Stimulated activated CD8-positive, alpha-beta memory T cell treated with anti-CD3 and anti-CD28 coated beads, Interleukin-12 subunit alpha, Interleukin-12 subunit beta, amount 100 ng/mL, for 24 hours (primary cell): ENCODE data around the gene NFIX.

Source experiments
- DNase-seq: peaks from one replicate; pipeline ENCODE4 v3.0.0-alpha.2; 2020; ENCODE audit errors: extremely low read depth

NFIX gene

GRCh38 chr19:13022111-13022858 is 27.0 kb downstream of the NFIX start:
- no peak for DNase-seq

- no peak for DNase-seq
Measured at GRCh38 chr19:13022859-13023636, 27.8 kb downstream of the NFIX start.

- DNase-seq: no peak
Measured at GRCh38 chr19:13023656-13024055, 28.4 kb downstream of the NFIX start.

- no peak for DNase-seq
Measured at GRCh38 chr19:13024126-13024950, 29.1 kb downstream of the NFIX start.

- DNase-seq: no peak
Measured at GRCh38 chr19:13024951-13025697, 29.8 kb downstream of the NFIX start.

GRCh38 chr19:13025819-13026456 is 30.7 kb downstream of the NFIX start:
- DNase-seq: no peak

GRCh38 chr19:13026462-13027370 is 31.4 kb downstream of the NFIX start:
- no peak for DNase-seq

- no peak for DNase-seq
Measured at GRCh38 chr19:13027557-13027956, 32.3 kb downstream of the NFIX start.

GRCh38 chr19:13028027-13028426 is 32.8 kb downstream of the NFIX start:
- DNase-seq: no peak

- DNase-seq: no peak
Measured at GRCh38 chr19:13029301-13029880, 34.1 kb downstream of the NFIX start.

- no peak for DNase-seq
Measured at GRCh38 chr19:13029893-13030292, 34.6 kb downstream of the NFIX start.

- no peak for DNase-seq
Measured at GRCh38 chr19:13031917-13032623, 36.8 kb downstream of the NFIX start.

GRCh38 chr19:13032837-13033236 is 37.6 kb downstream of the NFIX start:
- no peak for DNase-seq

GRCh38 chr19:13033244-13033643 is 38.0 kb downstream of the NFIX start:
- no peak for DNase-seq

GRCh38 chr19:13033819-13034611 is 38.7 kb downstream of the NFIX start:
- no peak for DNase-seq

- DNase-seq: no peak
Measured at GRCh38 chr19:13034636-13035035, 39.4 kb downstream of the NFIX start.

GRCh38 chr19:13035820-13036365 is 40.6 kb downstream of the NFIX start:
- no peak for DNase-seq
